ENCODE data around the gene SAP25.

- TF ChIP-seq, protein P1, sequence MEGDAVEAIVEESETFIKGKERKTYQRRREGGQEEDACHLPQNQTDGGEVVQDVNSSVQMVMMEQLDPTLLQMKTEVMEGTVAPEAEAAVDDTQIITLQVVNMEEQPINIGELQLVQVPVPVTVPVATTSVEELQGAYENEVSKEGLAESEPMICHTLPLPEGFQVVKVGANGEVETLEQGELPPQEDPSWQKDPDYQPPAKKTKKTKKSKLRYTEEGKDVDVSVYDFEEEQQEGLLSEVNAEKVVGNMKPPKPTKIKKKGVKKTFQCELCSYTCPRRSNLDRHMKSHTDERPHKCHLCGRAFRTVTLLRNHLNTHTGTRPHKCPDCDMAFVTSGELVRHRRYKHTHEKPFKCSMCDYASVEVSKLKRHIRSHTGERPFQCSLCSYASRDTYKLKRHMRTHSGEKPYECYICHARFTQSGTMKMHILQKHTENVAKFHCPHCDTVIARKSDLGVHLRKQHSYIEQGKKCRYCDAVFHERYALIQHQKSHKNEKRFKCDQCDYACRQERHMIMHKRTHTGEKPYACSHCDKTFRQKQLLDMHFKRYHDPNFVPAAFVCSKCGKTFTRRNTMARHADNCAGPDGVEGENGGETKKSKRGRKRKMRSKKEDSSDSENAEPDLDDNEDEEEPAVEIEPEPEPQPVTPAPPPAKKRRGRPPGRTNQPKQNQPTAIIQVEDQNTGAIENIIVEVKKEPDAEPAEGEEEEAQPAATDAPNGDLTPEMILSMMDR (IDR thresholded peaks at IDR 0.05), result no peak
- TF ChIP-seq POLR2A (IDR thresholded peaks at IDR 0.05), result no peak
These were observed 2.2 kb upstream of the SAP25 start for GRCh38 chr7:100575746-100576383.
